Measurements from ENCODE around the gene PKP1.
A peak's percentile ranks its signal among the peaks of the same experiment; 100 is the strongest.

Gene PKP1

GRCh38 chr1:201260236-201260590 lies 23.1 kb upstream of the PKP1 start:
- no peak for DNase-seq (ENCODE audit: low read depth)

GRCh38 chr1:201260648-201261311 lies 22.5 kb upstream of the PKP1 start:
- no peak for DNase-seq (ENCODE audit: low read depth)

GRCh38 chr1:201261771-201262547 lies 21.3 kb upstream of the PKP1 start:
- no peak for DNase-seq (ENCODE audit: low read depth)

GRCh38 chr1:201262963-201263608 lies 20.2 kb upstream of the PKP1 start:
- DNase-seq (ENCODE audit: low read depth), result no peak

- DNase-seq (ENCODE audit: low read depth), result no peak
Measured at GRCh38 chr1:201264072-201264471, 19.2 kb upstream of the PKP1 start.

- DNase-seq (ENCODE audit: low read depth), result no peak
Measured at GRCh38 chr1:201264554-201264953, 18.8 kb upstream of the PKP1 start.

GRCh38 chr1:201265756-201266155 lies 17.6 kb upstream of the PKP1 start:
- DNase-seq (ENCODE audit: low read depth), result no peak

- no peak for DNase-seq (ENCODE audit: low read depth)
Measured at GRCh38 chr1:201266276-201266675, 17.0 kb upstream of the PKP1 start.

- peak; percentile 82 for DNase-seq (ENCODE audit: low read depth)
Measured at GRCh38 chr1:201266774-201267173, 16.5 kb upstream of the PKP1 start.

GRCh38 chr1:201267481-201268229 lies 15.7 kb upstream of the PKP1 start:
- DNase-seq (ENCODE audit: low read depth), result peak; percentile 85

GRCh38 chr1:201268604-201269151 lies 14.6 kb upstream of the PKP1 start:
- no peak for DNase-seq (ENCODE audit: low read depth)

- DNase-seq (ENCODE audit: low read depth), result no peak
Measured at GRCh38 chr1:201269281-201269680, 14.0 kb upstream of the PKP1 start.

GRCh38 chr1:201269900-201270410 lies 13.4 kb upstream of the PKP1 start:
- no peak for DNase-seq (ENCODE audit: low read depth)

- no peak for DNase-seq (ENCODE audit: low read depth)
Measured at GRCh38 chr1:201270616-201271390, 12.5 kb upstream of the PKP1 start.

- DNase-seq (ENCODE audit: low read depth), result no peak
Measured at GRCh38 chr1:201272799-201273198, 10.5 kb upstream of the PKP1 start.

GRCh38 chr1:201274616-201275252 lies 8.6 kb upstream of the PKP1 start:
- DNase-seq (ENCODE audit: low read depth), result no peak

- DNase-seq (ENCODE audit: low read depth), result no peak
Measured at GRCh38 chr1:201275253-201275666, 8.0 kb upstream of the PKP1 start.

GRCh38 chr1:201276891-201277290 lies 6.4 kb upstream of the PKP1 start:
- DNase-seq (ENCODE audit: low read depth), result no peak

- DNase-seq (ENCODE audit: low read depth), result no peak
Measured at GRCh38 chr1:201277441-201277840, 5.9 kb upstream of the PKP1 start.

- DNase-seq (ENCODE audit: low read depth), result no peak
Measured at GRCh38 chr1:201279313-201279712, 4.0 kb upstream of the PKP1 start.

GRCh38 chr1:201280884-201281283 lies 2.4 kb upstream of the PKP1 start:
- no peak for DNase-seq (ENCODE audit: low read depth)
